HepG2 (cell line): Measurements from ENCODE around the gene CHPF. TPM values are rescaled to one million over a fixed set of nuclear protein-coding genes. Genes with fewer than 3 reads are reported as not detected.
A peak's percentile ranks its signal among the peaks of the same experiment; 100 is the strongest.

Source experiments
- ARNTL ChIP-seq: sonication (generic); formaldehyde crosslinking; IDR thresholded peaks from 2 replicates; pipeline ENCODE4 v1.4.0; 2020; ENCODE audit warnings: mild to moderate bottlenecking, missing genetic modification reagents
- CCAR2 ChIP-seq: fragments of 200-400 bp; formaldehyde crosslinking; optimal IDR thresholded peaks from 2 replicates; pipeline ENCODE3; 2018; ENCODE audit warnings: low read depth, mild to moderate bottlenecking, low read length, moderate library complexity
- CEBPG ChIP-seq: IDR thresholded peaks from 2 replicates; pipeline ENCODE4 v1.6.1; 2016
- LCORL ChIP-seq, 2 experiments: fragments of 450-650 bp in 1 of 2; sonication (generic) in 1 of 2; formaldehyde crosslinking in 1 of 2; IDR thresholded peaks; 2 replicates each; pipeline versions ENCODE4 v1.5.0 to v1.6.1; 2017 to 2020; ENCODE audit warnings: antibody characterized with exemption in 1 of 2, missing genetic modification reagents in 1 of 2
- MAZ ChIP-seq, 2 experiments: sonication (generic) in 1 of 2; formaldehyde crosslinking in 1 of 2; IDR thresholded peaks; 2 replicates each; pipeline versions ENCODE4 v1.5.0 to v1.6.1; 2012 to 2020; ENCODE audit warnings: low read depth in 2 of 2, mild to moderate bottlenecking in 2 of 2, borderline replicate concordance in 1 of 2, improper control_type of control experiment in 1 of 2, low read length in 1 of 2, missing genetic modification reagents in 1 of 2, moderate library complexity in 1 of 2
- MIER2 ChIP-seq: IDR thresholded peaks from 2 replicates; pipeline ENCODE4 v1.6.1; 2016; ENCODE audit warnings: missing biosample characterization, missing genetic modification reagents
- NFAT5 ChIP-seq: sonication (generic); formaldehyde crosslinking; IDR thresholded peaks from 2 replicates; pipeline ENCODE4 v1.4.0; 2020; ENCODE audit warnings: missing genetic modification reagents
- PHB2 ChIP-seq: fragments of 450-650 bp; IDR thresholded peaks from 2 replicates; pipeline ENCODE4 v1.6.1; 2018; ENCODE audit not compliant: partially characterized antibody
- SIN3A ChIP-seq: IDR thresholded peaks from 2 replicates; pipeline ENCODE4 v1.6.1; 2011; ENCODE audit warnings: low read depth, mild to moderate bottlenecking, control low read depth, low read length, borderline replicate concordance
- TFDP2 ChIP-seq: sonication (generic); formaldehyde crosslinking; IDR thresholded peaks from 2 replicates; pipeline ENCODE4 v1.4.0; 2020; ENCODE audit warnings: missing genetic modification reagents
- U2AF1 ChIP-seq: fragments of 200-400 bp; formaldehyde crosslinking; optimal IDR thresholded peaks from 2 replicates; pipeline ENCODE3; 2017; ENCODE audit warnings: mild to moderate bottlenecking, low read depth, low read length
- ZBTB42 ChIP-seq: sonication (generic); formaldehyde crosslinking; IDR thresholded peaks from 2 replicates; pipeline ENCODE4 v1.5.0; 2020; ENCODE audit warnings: mild to moderate bottlenecking, missing genetic modification reagents
- ZBTB7B ChIP-seq: sonication (generic); formaldehyde crosslinking; IDR thresholded peaks from 2 replicates; pipeline ENCODE4 v1.4.0; 2020; ENCODE audit warnings: missing genetic modification reagents
- ZMYM2 ChIP-seq: sonication (generic); formaldehyde crosslinking; IDR thresholded peaks from 2 replicates; pipeline ENCODE4 v1.8.0; 2022; ENCODE audit warnings: mild to moderate bottlenecking, missing genetic modification reagents
- ZNF138 ChIP-seq: sonication (generic); formaldehyde crosslinking; IDR thresholded peaks from 2 replicates; pipeline ENCODE4 v1.5.0; 2020; ENCODE audit warnings: mild to moderate bottlenecking, low read depth, missing genetic modification reagents
- ZNF431 ChIP-seq: sonication (generic); formaldehyde crosslinking; IDR thresholded peaks from 2 replicates; pipeline ENCODE4 v1.9.0; 2022; ENCODE audit warnings: missing genetic modification reagents, low read depth, mild to moderate bottlenecking, borderline replicate concordance
- ZNF432 ChIP-seq: sonication (generic); formaldehyde crosslinking; IDR thresholded peaks from 2 replicates; pipeline ENCODE4 v1.5.0; 2020; ENCODE audit warnings: missing genetic modification reagents, mild to moderate bottlenecking, borderline replicate concordance
- ZNF670 ChIP-seq: sonication (generic); formaldehyde crosslinking; IDR thresholded peaks from 2 replicates; pipeline ENCODE4 v1.8.0; 2022; ENCODE audit warnings: mild to moderate bottlenecking, missing genetic modification reagents, borderline replicate concordance
- ZNF724P ChIP-seq: sonication (generic); formaldehyde crosslinking; IDR thresholded peaks from 2 replicates; pipeline ENCODE4 v1.8.0; 2022; ENCODE audit warnings: missing genetic modification reagents, borderline replicate concordance
- ZSCAN25 ChIP-seq: sonication (generic); formaldehyde crosslinking; IDR thresholded peaks from 2 replicates; pipeline ENCODE4 v1.8.0; 2022; ENCODE audit warnings: mild to moderate bottlenecking, missing genetic modification reagents
- polyA plus RNA-seq, 8 experiments: library from polyadenylated mRNA; depleted of rRNA in 3 of 8; stranded (reverse) in 7 of 8; unstranded in 1 of 8; fragments of >200 nt; fragmentation: Illumina TruSeq in 4 of 8; extraction: Trizol in 4 of 8; gene quantifications; 2 replicates each; pipeline versions ENCODE4 v1.2.1 to v1.2.3, GENCODE V29; 2011 to 2016; ENCODE audit warnings: low read depth in 4 of 8, missing spikeins in 1 of 8, mixed read lengths in 1 of 8; ENCODE audit not compliant: insufficient read depth in 1 of 8
- total RNA-seq, 5 experiments: library from RNA; depleted of rRNA; stranded (reverse); fragments of >200 nt; fragmentation: Illumina TruSeq; extraction: Trizol; gene quantifications; 2 replicates each; pipeline ENCODE4 v1.2.3, GENCODE V29; 2016; ENCODE audit warnings: low read depth in 1 of 5
- TF ChIP-seq, protein P1 (sequence below): sonication (generic); formaldehyde crosslinking; IDR thresholded peaks from 2 replicates; pipeline ENCODE4 v1.8.0; 2023; ENCODE audit warnings: mild to moderate bottlenecking, missing genetic modification reagents
- TF ChIP-seq, protein P2 (sequence below): IDR thresholded peaks from 2 replicates; pipeline ENCODE4 v1.6.1; 2012; ENCODE audit warnings: inconsistent platforms

The CHPF gene
- total and polyA plus RNA-seq, 2 of the 13 experiments (the other 11 are each of a cell fraction or from before 2014, with no cell fraction given): 79.6 to 111 TPM

DNA sequence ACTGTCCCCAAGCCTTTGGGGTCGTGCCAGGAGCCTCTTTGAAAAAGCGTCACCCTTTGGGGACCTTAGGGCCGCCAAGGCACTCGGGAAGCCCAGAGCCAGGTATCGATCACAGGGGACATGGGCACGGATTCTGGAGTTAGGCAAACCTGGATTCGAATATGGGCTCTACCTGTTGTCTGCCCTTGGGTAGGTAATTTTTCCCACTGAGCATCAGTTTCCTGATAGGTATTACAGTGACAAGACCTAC lies 9.5 kb upstream of the CHPF start (continued):
- TF ChIP-seq LCORL (IDR thresholded peaks at IDR 0.05) (no peak), LCORL (CRISPR knock-in tag; IDR thresholded peaks at IDR 0.05) (no peak), CCAR2 (no peak), NFAT5 (CRISPR knock-in tag) (0 out of 2 replicates have a peak, but pooled peaks have one; percentile 1), ARNTL (CRISPR knock-in tag) (no peak), ZNF431 (CRISPR knock-in tag) (no peak; the same call in 1 of the 2 replicates), ZNF724P (CRISPR knock-in tag) (no peak), U2AF1 (no peak), MIER2 (no peak), ZNF432 (CRISPR knock-in tag) (0 out of 2 replicates have a peak, but pooled peaks have one; percentile 25), ZBTB7B (no peak), ZMYM2 (CRISPR knock-in tag) (0 out of 2 replicates have a peak, but pooled peaks have one; percentile 21), PHB2 (no peak), CEBPG (CRISPR knock-in tag) (no peak), ZNF670 (CRISPR knock-in tag) (no peak), ZSCAN25 (CRISPR knock-in tag) (no peak), TFDP2 (CRISPR knock-in tag) (no peak), MAZ (IDR thresholded peaks at IDR 0.05; ENCODE audit: borderline replicate concordance, low read depth, low read length) (no peak), MAZ (CRISPR knock-in tag; IDR thresholded peaks at IDR 0.05; ENCODE audit: low read depth) (no peak), SIN3A (no peak), ZNF138 (CRISPR knock-in tag) (no peak), ZBTB42 (CRISPR knock-in tag) (no peak)
- TF ChIP-seq, protein P1, sequence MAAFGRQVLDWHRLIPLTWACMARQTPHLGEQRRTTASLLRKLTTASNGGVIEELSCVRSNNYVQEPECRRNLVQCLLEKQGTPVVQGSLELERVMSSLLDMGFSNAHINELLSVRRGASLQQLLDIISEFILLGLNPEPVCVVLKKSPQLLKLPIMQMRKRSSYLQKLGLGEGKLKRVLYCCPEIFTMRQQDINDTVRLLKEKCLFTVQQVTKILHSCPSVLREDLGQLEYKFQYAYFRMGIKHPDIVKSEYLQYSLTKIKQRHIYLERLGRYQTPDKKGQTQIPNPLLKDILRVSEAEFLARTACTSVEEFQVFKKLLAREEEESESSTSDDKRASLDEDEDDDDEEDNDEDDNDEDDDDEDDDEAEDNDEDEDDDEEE (CRISPR knock-in tag): no peak
- TF ChIP-seq, protein P2, sequence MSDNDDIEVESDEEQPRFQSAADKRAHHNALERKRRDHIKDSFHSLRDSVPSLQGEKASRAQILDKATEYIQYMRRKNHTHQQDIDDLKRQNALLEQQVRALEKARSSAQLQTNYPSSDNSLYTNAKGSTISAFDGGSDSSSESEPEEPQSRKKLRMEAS: no peak
